Heart left ventricle (tissue), 13 donors: ENCODE measurements around the gene LSAMP.

Experiments used
- POLR2A ChIP-seq, 2 donors: fragments of 450-650 bp; IDR thresholded peaks; one replicate each; pipeline ENCODE4 v1.6.1; 2017; ENCODE audit warnings: antibody characterized with exemption in 2 of 2, mild to moderate bottlenecking in 2 of 2, moderate library complexity in 2 of 2
- TF ChIP-seq, protein P1 (sequence below), 12 donors: fragments of 200-600 bp; sonication (generic) in 4 of 12; IDR thresholded peaks; one replicate each; pipeline versions ENCODE4 v1.5.0 to v1.8.0; 2018 to 2022; ENCODE audit warnings: antibody characterized with exemption in 12 of 12, mild to moderate bottlenecking in 5 of 12
- donor health status: ischemic (EF 13 %, LVEDD 7.1; RV severe dilation, severe dysfunction).
- donor health status: DM: no; HTN: yes; CAD: no.
- donor health status: DM: no; HTN: no; CAD: no.
- donor health status: ischemic (EF 25% LVEDD 6.9; RV normal size, moderate dysfunction).
- donor health status: ischemic (EF 25% LVEDD 5.7; RV mildly dilated, moderate dysfunction).
- donor health status: ischemic (EF 35%, LVEDD 5.7; RV mildly dilated, moderate dysfunction).
- donor health status: nonischemic (EF 11% LVEDD 7.7; RV severe dilation, severe dysfunction).
- donor health status: DM: yes; HTN: yes; CAD: no.
- donor health status: PGD.
- donor health status: ischemic (EF 29% LVEDD 5.4; RV normal size, mild dysfunction).
- donor health status: nonischemic (EF 23%, LVEDD 6.1; RV moderate dilation, normal function).

DNA sequence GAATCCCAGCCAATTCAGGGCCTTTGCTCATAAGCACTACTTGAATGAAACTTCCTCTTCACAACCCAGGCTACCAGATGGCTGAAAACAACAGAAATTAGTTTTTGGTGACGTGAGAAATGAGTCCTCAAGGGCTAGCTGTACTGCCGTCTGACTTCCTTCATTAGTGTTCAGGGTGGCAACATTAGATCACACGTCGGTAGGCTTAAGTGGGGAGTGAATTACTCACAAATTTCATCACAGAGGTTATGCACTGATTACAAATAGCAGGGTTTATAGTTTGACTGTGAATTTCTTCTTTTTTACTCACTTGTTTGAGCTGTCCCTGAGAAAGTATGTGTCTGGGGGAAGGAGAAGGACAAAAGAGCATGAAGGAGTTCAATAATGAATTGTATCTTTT, 424.8 kb downstream of the LSAMP start:
- TF ChIP-seq, protein P1, sequence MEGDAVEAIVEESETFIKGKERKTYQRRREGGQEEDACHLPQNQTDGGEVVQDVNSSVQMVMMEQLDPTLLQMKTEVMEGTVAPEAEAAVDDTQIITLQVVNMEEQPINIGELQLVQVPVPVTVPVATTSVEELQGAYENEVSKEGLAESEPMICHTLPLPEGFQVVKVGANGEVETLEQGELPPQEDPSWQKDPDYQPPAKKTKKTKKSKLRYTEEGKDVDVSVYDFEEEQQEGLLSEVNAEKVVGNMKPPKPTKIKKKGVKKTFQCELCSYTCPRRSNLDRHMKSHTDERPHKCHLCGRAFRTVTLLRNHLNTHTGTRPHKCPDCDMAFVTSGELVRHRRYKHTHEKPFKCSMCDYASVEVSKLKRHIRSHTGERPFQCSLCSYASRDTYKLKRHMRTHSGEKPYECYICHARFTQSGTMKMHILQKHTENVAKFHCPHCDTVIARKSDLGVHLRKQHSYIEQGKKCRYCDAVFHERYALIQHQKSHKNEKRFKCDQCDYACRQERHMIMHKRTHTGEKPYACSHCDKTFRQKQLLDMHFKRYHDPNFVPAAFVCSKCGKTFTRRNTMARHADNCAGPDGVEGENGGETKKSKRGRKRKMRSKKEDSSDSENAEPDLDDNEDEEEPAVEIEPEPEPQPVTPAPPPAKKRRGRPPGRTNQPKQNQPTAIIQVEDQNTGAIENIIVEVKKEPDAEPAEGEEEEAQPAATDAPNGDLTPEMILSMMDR (IDR thresholded peaks at IDR 0.05) = no peak
- TF ChIP-seq POLR2A (IDR thresholded peaks at IDR 0.05) = no peak
